ENCODE results near the gene KCNG3.
"Not testable (repeated sequence)": the region's sequence is repeated elsewhere in the genome, so short reads cannot be mapped to it uniquely, and the experiment has no call there.

The KCNG3 gene

DNA sequence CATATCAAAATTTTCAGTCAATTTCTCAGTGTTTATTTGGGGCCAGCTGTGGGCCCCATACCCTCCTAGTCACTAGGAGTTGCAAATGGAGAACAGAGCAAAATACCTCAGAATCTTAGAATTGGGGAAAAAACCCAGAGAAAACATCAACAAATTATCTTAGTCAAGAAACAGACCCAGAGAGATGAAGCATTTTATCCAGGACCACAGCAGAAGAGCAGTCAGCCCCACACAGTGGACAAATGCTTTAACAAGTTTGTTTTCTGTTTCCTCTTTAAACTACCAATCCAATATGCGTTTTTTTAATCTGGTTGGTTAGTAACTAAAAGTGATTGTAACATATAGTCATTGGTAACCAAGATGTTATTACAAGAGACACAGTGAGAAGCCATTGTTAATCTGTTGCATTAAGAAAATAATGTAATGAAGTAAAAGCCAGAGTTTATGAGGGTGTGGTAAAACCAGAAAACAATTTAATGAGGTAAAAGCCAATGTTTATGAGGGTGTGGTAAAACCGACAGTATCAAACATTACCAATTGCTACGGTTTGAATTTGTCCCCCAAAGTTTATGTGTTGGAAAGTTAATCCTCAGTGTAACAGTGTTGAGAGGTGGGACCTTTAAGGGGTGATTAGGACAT, 72.1 kb downstream of the KCNG3 start:
- DNase-seq, result no peak

DNA sequence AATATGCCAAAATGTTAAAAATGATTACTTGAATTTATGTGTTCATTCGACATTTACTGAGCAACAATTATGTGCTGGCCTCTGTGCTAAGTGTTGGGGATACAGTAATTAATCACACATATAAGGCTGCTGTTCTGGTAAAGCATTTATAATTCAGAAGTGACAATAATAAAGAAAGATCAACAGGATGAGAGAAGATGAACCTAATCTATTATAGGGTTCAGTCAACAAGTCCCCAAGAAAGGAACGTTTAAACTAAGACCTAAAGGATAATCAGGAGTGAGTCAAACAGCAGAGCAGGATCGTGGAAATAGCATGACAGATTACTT, 72.7 kb downstream of the KCNG3 start:
- no peak for DNase-seq

DNA sequence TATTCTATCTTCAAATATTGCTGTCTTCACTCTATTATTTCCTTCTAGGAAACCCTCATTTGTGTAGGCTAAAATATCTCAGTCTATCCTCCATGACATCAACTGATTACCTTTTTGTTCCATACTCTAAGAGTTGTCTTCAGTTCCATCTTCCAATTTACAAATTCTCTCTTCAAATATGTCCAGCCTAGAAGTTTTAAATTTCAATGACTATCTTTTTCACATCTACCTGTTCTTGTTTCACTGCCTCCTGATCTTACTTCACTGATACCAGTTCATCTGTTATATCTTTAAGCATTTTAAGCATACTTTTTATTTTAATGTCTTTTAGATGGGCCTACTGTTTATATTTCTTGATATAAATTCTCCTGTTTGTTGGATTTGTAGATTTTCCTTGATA, 79.1 kb downstream of the KCNG3 start:
- DNase-seq, result no peak

GRCh38 chr2:42414158-42414557, 79.6 kb downstream of the KCNG3 start:
- no peak for DNase-seq

GRCh38 chr2:42410742-42411514, 82.9 kb downstream of the KCNG3 start:
- DNase-seq, result no peak

DNA sequence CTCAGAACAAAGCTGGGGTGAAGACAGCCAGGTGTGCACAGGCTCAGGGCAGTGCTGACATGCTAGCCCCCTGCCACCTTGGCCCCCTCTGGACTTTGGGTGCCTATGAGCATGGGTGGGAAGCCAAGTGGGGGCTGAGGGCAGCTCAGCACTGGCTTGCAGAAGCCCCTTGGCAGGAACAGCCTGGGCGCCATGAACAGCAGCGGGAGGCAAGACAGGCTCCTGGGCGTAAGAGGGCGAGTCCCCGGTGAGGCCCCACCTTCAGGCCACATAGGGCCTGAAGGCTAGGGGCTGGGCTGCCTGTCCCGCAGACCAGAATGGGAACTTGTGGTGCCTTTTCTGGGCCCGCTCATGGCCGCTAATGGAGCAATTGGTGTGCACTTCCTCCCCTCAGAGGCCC, 85.8 kb downstream of the KCNG3 start:
- no peak for DNase-seq

DNA sequence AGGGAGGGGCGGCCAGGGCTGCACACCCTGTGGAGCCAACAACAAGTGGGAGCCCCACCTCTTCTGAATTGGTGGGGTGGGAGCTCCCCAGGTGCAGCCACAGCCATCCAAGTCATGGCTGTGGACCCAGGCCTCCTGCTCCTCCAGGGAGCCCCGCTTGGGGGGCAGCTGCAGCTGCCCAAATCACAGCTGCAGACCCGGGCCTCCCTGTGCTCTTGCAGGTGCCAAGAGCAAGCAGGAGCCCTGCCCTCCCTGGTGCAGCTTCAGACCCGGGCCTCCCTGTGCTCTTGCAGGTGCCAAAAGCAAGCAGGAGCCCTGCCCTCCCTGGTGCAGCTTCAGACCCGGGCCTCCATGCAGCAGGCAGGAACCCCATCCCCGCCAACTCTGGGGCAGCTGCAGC, 86.3 kb downstream of the KCNG3 start:
- DNase-seq, result no peak

- no peak for DNase-seq
Measured at GRCh38 chr2:42404676-42405075, 89.1 kb downstream of the KCNG3 start.

DNA sequence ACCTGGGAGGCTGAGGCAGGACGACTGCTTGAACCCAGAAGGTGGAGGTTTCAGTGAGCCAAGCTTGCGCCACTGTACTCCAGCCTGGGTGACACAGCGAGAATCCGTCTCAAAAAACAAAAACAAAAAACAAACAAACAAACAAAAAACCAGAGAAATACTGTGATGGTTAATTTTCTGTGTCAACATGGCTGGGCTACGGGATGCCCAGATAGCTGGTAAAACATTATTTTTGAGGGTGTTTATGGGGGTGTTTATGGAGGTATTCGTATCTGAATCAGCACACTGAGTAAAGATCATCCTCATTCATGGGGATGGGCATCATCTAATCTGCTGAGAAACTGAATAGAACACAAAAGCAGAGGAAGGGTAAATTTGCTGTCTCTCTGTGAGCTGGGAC, 92.0 kb downstream of the KCNG3 start:
- DNase-seq, result no peak

- not testable (repeated sequence) for DNase-seq
Measured at GRCh38 chr2:42398052-42398451, 95.7 kb downstream of the KCNG3 start.

- DNase-seq, result not testable (repeated sequence)
Measured at GRCh38 chr2:42393320-42393719, 100.5 kb downstream of the KCNG3 start.

GRCh38 chr2:42392191-42392590, 101.6 kb downstream of the KCNG3 start:
- DNase-seq, result no peak
